HG03175 (cell line): ENCODE measurements around the gene RPP38.

Experiments
- ATAC-seq: cut with Tn5 transposase; IDR thresholded peaks from one replicate; pipeline ENCODE4 v1.9.1; 2021; ENCODE audit warnings: mild to moderate bottlenecking, moderate library complexity; ENCODE audit not compliant: unreplicated experiment

The RPP38 gene

GRCh38 chr10:15149042-15149771 is 52.1 kb downstream of the RPP38 start:
- no peak for ATAC-seq

- no peak for ATAC-seq
Observed at GRCh38 chr10:15150563-15150962, 53.4 kb downstream of the RPP38 start.

GRCh38 chr10:15152556-15152955 is 55.4 kb downstream of the RPP38 start:
- ATAC-seq: no peak
